Measurements from ENCODE around the gene OR5A1.
"Not testable (repeated sequence)": the region's sequence is repeated elsewhere in the genome, so short reads cannot be mapped to it uniquely, and the experiment has no call there.

The OR5A1 gene

DNA sequence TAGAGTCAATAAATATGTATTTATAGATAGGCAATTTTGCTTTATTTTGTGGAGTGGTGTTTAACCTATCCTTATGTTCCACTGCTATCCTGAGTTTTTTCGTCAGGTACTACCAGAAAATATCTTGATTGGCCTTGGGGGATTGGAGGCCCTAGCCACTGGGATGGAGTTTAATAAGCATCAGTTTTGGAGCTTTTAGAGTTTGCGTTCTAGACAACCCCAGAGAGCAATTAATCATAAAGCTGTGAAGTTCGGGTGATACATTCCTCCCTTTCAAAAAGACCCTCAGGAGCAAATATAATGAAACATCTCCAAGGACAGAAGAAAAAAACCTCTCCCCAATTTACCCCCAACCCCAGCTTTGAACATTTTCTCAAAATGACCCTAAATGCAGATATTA lies at the start of gene OR5A1:
Gene OR5A1, plus strand, starts transcription at position 301 of the 400 bp plus-strand sequence. CDS start 6,700 bp downstream, outside the sequence.
- DNase-seq (ENCODE audit: low read depth in 2 of 2): no peak

GRCh38 chr11:59394186-59394585 lies 42.1 kb upstream of the OR5A1 start:
- DNase-seq (ENCODE audit: low read depth in 2 of 2): no peak

GRCh38 chr11:59400461-59401261 lies 35.6 kb upstream of the OR5A1 start:
- DNase-seq (ENCODE audit: low read depth in 2 of 2): no peak

DNA sequence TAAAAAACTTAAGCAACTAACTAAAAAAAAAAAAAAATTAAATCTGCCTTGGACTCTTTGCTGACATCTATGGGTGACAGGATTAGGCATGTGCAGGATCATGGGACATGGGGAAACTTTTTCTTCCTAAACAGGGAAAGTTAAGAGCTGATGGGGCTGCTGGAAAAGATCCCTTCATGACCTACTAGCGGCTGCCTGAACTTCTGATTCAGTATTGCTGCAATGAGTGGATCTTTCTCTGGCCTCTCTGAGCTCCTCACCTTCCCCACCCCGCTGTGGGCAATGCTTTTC lies 35.1 kb upstream of the OR5A1 start:
- no peak for DNase-seq (ENCODE audit: low read depth in 2 of 2)

GRCh38 chr11:59403546-59403945 lies 32.7 kb upstream of the OR5A1 start:
- DNase-seq (ENCODE audit: low read depth in 2 of 2): no peak

GRCh38 chr11:59413646-59414045 lies 22.6 kb upstream of the OR5A1 start:
- no peak for DNase-seq (ENCODE audit: low read depth in 2 of 2)

- no peak for DNase-seq (ENCODE audit: low read depth in 2 of 2)
These were observed 21.2 kb upstream of the OR5A1 start for GRCh38 chr11:59415111-59415510.

DNA sequence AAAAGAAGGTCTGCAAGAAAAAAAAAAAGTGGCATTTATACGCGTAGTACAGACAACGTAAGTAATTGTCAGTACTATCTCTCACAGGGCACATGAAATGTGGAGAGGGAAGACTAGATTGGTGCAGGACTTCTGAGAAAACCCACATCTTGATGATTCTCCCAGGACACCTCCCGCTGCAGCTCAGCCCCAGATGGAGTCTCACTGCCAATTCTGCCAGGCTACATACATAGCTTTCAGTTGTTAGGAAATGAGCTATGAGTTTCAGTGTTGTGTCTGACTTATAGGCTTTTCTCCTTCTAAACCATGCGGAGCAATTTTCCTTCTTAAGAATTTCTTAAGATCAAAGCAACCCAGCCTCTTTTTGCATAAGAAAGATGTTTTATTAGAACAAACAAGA lies 19.7 kb upstream of the OR5A1 start:
- no peak for DNase-seq (ENCODE audit: low read depth in 2 of 2)

DNA sequence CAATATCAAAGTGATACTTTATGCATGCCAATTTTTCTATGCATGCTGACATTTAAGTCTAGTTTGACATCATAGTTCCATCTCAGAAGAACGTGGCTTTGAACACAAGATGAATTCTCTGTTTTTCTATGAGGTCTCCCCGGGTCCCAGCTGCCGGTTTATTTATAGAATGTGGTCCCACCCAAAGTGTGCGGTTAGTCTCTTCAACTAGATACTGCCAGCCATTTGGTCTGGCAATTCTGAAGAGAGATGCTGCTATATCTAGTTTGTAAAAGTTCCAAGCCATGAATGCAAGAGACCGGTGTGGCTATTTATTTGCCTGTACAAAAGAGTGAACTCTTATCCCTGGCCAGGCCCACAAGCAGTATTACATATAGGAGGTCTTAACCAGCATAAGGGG lies 19.2 kb upstream of the OR5A1 start:
- DNase-seq (ENCODE audit: low read depth in 2 of 2): no peak

DNA sequence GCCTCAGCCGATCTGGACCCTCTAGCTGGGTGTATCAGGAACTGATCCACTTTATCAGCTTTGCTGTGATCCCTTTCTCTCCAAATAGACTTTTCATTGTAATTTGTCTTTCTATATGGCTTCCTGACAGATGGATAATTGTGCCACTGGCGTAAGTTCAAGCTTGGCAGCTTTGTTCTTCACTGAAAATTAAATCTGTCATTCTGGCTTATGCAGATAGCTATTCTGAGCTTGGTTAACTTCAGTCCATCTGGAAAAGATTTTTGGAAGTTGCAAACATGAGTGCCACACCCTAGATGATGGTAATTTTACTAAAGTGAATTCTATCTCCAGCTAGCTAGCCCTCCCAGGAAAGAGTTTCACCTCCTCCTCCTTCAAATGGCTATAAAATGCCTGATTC lies 18.1 kb upstream of the OR5A1 start:
- DNase-seq (ENCODE audit: low read depth in 2 of 2): no peak

DNA sequence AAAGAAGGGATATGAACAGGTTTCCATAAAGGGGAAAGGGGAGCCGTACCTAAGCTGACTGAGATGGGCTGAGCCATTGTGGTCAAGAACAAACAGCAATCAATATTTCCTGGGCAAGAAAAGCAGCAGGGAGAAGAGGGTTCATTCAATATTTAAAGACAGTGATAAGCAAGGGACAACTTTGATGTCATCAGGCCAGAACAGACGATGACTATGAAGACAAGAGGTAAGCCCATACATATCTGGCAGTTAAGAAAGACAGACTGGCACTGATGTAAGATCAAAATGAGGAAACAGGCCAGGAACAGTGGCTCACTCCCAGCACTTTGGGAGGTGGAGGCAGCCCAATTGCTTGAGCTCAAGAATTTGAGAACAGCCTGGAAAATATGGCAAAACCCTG lies 12.4 kb upstream of the OR5A1 start:
- no peak for DNase-seq (ENCODE audit: low read depth in 2 of 2)

GRCh38 chr11:59425131-59425530 lies 11.1 kb upstream of the OR5A1 start:
- no peak for DNase-seq (ENCODE audit: low read depth in 2 of 2)

DNA sequence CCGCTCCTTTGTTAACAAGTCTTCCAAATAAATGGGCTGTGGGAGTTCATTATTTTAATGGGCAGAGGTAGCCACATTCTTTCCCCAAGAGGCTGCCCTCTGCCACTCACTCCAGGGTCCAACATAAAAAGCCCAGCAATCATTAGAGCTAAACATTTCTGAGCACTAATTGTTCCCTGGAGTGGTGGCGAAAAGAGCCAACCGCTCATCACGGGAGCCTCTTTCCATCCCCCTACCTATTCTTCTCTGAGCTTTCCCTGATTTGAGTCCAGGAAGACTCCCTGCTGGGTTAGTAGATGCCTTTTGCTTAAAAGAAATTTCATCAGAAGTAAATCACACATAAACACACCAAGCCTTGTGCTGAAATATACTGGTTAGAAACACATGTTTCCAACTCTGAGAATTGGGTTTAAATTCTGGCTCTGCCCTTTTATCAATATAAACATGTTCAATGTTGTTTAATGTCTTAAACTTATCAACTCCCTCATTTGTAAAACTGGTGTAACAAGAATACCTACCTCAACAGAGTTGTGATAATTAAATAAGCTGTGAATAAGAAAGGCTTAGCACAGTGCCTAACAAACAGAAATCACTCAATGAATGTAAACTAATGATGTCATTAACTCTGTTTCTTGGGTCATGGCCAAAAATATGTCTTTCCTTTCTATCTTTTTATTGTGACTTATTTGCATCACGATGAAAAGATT lies 9.8 kb upstream of the OR5A1 start, which contains the start of gene OR5A2:
Gene OR5A2, minus strand, starts transcription at position 53 of the 707 bp plus-strand sequence. CDS start 3,460 bp downstream, outside the sequence.
- no peak for DNase-seq (ENCODE audit: low read depth in 2 of 2)

DNA sequence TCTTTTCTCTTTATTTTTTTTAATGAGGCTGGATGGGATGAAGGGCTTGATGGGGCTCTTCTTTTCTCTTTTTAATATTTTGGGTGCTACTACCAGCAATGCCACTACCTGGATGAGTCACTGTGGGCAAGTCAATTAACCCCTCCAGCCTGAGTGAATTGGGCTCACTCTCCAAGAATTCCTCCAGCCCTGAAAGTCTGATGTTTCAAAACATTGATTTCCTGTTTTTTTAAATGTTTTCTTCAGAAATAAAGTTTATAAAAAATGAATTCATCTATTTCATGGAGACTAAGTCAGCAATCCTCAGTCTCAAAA lies 9.2 kb upstream of the OR5A1 start:
- no peak for DNase-seq (ENCODE audit: low read depth in 2 of 2)

DNA sequence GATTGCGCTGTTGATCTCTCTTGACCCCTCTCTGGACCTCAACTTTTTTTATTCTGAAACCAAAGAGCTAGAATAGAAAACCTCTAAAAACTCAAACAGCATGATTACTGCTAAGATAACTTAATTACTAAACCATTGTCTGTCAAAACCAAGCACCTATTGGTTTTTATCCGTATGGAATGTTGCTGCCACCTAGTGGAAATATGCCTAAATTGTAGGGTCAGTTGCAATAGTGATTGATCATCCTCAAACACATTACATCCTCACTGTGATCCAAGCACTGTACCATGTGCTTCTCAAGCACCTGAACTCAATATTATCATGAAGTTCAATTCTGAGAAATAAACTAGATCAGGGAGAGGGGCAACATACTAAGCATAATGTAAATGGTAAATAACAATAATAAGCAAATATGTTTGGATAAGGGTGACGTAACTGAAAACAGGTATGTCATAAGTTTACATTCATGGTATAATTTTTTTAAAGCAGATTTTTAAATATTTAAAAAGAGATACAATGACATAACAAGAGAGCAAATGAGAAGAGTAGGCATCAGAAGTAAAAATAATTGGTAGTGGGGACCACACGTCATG lies 6.2 kb upstream of the OR5A1 start:
- DNase-seq (ENCODE audit: low read depth in 2 of 2): peak in 1 of 2 experiments; percentile 2

DNA sequence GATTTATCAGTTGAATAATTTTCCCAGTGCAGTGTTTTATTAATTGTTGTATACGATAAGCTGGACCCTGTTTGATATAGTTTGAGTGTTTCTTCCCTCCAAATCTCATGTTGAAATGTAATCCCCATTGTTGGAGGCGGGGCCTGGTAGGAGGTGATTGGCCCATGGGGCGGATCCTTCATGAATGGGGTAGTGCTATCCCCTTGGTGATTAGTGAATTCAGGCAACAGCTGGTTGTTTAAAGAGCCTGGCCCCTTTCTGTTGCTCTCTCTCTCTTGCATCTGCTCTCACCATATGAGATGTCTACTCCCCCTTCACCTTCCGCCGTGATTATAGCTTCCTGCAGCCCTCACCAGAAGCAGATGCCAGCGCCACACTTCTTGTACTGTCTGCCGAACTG lies 1.5 kb downstream of the OR5A1 start:
- no peak for DNase-seq (ENCODE audit: low read depth in 2 of 2)

- DNase-seq (ENCODE audit: low read depth in 2 of 2): not testable (repeated sequence)
These were observed 9.4 kb downstream of the OR5A1 start for GRCh38 chr11:59445624-59446023.

DNA sequence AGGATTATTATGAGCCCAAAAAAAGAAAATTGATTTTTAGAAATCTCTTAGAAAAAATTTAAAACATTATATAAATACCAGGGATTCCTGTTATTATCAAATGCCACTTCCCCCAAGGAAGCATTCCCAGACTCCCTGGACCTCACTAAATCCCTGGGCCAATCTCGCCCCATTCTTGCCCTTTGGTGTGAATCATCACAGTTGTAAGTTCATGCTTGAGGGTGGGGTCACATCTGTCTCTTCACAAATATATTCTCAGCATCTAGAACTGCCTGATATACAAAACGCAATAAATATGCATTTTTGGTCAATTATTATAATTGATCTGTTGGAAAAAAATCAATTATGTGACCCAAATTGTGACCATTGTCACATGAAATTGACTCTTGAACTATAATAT lies 12.2 kb downstream of the OR5A1 start:
- no peak for DNase-seq (ENCODE audit: low read depth in 2 of 2)

GRCh38 chr11:59456661-59457060 lies 20.4 kb downstream of the OR5A1 start, which contains the start of gene OR4D6:
TSS of gene OR4D6 (plus strand) at chr11:59456961. CDS start at chr11:59456961, 0 bp downstream.
- no peak for DNase-seq (ENCODE audit: low read depth in 2 of 2)

DNA sequence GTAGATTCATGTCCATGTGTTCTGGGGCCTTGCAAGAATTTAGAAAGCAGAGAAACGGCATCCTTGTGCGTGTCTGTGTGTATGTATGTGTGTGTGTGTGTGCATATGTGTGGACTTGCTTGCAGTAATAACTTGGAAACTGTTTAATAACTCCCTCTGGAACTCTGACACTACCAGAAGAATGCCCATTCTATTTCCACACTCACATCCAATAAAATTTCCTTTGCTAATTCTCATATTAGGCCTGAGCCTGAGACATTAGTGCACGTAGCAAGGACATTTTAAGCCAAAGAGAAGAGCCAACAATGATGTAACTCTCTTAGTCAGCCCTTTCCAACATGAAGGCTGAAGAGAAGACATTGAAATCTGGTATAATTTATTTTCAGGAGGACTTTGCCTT lies 23.6 kb downstream of the OR5A1 start:
- DNase-seq (ENCODE audit: low read depth in 2 of 2): no peak

- no peak for DNase-seq (ENCODE audit: low read depth in 2 of 2)
These were observed 26.9 kb downstream of the OR5A1 start for GRCh38 chr11:59463190-59463641.

DNA sequence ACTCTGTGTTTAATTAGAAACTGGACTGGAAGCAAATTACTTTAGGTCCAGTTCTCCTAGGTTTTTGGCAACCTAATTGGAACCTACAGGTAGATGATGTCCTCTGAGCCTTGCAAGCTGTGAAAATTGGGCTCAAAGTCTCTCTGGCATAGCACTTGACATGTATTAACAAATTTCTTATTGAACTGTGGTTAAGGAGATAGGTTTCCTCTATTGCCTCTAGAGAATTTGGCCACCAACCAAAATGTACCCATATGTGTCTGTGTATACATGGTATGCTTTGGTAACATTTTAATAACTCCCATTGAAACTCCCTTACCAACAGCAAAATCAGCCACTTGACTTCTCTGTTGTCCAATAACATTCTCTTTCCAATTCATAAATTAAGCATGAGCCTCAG lies 36.7 kb downstream of the OR5A1 start, which contains the start of gene OR4D10:
Gene OR4D10, plus strand, starts transcription at position 301 of the 400 bp plus-strand sequence. CDS start 4,115 bp downstream, outside the sequence.
- DNase-seq (ENCODE audit: low read depth in 2 of 2): no peak

GRCh38 chr11:59475176-59475575 lies 38.9 kb downstream of the OR5A1 start:
- DNase-seq (ENCODE audit: low read depth in 2 of 2): no peak
